Fibroblast of skin of left biceps (primary cell): ENCODE measurements around the gene IFNGR2.
"Not testable (repeated sequence)": the region's sequence is repeated elsewhere in the genome, so short reads cannot be mapped to it uniquely, and the experiment has no call there.

Source experiments
- DNase-seq, 2 experiments: peaks; one replicate each; pipeline ENCODE4 v3.0.0-alpha.2; 2013; ENCODE audit warnings: low read depth in 2 of 2

Gene IFNGR2

GRCh38 chr21:33437140-33437539 lies 33.9 kb downstream of the IFNGR2 start:
- no peak for DNase-seq

- no peak for DNase-seq
These were observed 38.6 kb downstream of the IFNGR2 start for GRCh38 chr21:33441489-33442477.

DNA sequence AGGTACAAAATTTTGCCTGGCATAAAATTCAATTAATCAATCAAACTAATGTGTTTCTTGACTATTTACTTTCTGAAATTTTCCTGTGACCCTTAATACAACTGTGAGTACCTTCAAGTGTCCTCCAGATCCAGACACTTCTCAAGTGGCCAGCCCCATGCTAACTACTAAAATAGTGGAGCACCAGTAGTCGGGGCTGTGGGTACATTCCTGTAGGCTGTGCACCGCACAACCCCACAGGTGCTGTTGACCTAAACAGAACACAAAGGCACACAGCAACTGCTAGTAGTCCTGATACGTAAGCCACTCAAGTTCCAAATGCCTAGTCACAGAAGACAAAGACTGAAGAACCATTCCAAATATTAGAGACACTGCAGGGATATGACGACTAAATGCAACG lies 40.0 kb downstream of the IFNGR2 start:
- no peak for DNase-seq

DNA sequence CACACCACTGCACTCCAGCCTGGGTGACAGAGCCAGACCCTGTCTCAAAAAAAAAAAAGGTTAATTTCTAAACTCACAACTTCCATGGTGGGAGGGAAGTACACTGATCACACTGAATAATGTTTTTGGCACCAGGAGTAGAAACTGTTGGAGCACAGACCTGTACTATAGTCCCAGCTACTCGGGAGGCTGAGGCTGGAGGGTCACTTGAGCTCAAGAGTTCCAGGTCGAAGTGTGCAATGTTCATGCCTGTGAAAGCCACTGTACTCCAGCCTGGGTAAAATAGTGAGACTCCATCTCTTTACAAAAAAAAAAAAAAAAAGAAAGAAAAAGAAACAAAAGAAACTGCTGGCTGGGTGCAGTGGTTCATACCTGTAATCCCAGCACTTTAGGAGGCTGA lies 41.3 kb downstream of the IFNGR2 start:
- no peak for DNase-seq

GRCh38 chr21:33446620-33447019 lies 43.4 kb downstream of the IFNGR2 start:
- not testable (repeated sequence) for DNase-seq

- DNase-seq, result no peak
These were observed 46.4 kb downstream of the IFNGR2 start for GRCh38 chr21:33449616-33450015.

- DNase-seq, result no peak
These were observed 48.4 kb downstream of the IFNGR2 start for GRCh38 chr21:33451634-33452071.

DNA sequence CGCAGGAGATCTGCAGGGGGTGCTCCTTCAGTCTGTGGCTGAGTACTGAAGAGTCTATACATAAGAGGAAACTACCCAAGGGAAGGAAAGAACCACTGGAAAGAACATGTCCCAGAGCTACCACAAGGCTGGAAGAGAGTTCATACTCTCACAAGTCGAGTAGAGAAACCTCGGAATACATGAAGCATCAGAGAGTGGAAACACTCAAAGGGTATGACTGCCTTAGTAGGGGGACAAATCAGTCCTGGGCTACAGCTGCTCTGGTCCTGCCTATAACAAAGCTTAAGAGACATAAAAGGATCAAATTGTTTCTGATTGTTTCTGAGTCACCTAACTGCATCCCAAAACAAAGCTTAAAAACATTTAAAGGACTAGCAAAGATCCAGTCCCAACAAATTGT lies 49.1 kb downstream of the IFNGR2 start:
- no peak for DNase-seq

GRCh38 chr21:33455686-33456446 lies 52.7 kb downstream of the IFNGR2 start:
- DNase-seq, result no peak

- no peak for DNase-seq
These were observed 55.6 kb downstream of the IFNGR2 start for GRCh38 chr21:33458861-33459260.

GRCh38 chr21:33461538-33462250 lies 58.5 kb downstream of the IFNGR2 start:
- no peak for DNase-seq

DNA sequence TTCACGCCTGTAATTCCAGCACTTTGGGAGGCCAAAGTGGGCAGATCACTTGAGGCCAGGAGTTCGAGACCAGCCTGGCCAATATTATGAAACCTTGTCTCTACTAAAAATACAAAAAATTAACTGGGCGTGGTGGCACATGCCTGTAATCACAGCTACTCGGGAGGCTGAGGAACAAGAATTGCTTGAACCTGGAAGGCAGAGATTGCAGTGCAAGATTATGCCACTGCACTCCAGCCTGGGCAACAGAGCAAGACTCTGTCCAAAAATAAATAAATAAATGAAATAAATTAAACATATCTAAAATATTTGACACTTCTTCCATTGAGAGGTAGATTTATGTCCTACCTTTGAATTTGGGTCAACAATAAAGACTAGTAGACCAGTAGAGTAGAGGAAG lies 66.0 kb downstream of the IFNGR2 start:
- not testable (repeated sequence) for DNase-seq

GRCh38 chr21:33470701-33471100 lies 67.5 kb downstream of the IFNGR2 start:
- no peak for DNase-seq

- DNase-seq, result no peak
These were observed 70.1 kb downstream of the IFNGR2 start for GRCh38 chr21:33473344-33473743.

GRCh38 chr21:33477066-33477465 lies 73.9 kb downstream of the IFNGR2 start:
- no peak for DNase-seq

DNA sequence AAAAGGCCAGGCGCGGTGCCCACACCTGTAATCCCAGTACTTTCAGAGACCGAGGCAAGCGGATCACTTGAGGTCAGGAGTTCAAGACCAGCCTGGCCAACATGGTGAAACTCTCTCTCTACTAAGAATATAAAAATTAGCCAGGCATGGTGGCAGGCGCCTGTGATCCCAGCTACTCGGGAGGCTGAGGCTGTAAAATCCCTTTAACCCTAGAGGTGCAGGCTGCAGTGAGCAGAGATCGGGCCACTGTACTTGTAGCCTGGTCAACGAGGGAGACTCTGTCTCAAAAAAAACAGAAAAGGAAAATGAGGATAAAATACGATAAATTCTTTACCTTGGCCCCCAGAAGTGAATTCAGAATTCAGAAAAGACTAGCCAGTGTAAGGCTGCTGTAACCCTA lies 75.0 kb downstream of the IFNGR2 start:
- no peak for DNase-seq

DNA sequence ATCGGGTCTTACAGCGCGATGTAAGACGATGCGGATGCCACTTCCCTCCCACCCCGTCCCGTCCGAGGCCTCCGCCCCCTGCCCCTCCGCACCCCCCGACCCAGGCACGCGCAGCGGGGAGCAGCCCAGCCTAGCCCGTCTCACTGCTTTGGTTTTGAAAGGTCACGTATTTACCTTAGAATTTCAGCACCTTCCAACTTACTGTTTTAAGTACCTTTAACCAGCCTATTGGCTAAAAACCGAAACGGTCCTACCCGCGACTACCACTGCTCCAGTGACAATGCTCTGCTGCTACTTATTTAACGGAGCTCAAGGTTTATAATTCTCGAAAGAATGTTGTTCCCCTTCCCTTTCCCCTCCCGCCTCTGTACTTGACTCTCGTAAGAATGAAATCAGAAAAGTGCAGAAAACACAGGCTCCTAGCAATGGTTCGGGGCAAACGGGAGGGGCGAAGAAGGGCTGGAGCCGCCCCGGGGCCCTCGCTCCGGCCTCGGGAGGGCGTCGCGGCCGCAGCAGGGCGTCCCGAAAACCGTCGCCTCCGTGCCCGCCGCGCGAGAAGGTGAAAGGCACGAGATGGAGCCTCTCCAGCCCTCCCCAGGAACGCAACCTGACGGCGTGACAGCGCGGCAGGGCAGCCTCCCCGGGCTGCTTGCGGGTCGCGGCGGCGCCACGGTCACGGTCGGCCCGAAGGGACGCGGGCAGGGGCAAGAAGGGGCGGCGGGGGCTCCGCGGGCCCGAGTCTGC lies 75.9 kb downstream of the IFNGR2 start:
- DNase-seq, result no peak

DNA sequence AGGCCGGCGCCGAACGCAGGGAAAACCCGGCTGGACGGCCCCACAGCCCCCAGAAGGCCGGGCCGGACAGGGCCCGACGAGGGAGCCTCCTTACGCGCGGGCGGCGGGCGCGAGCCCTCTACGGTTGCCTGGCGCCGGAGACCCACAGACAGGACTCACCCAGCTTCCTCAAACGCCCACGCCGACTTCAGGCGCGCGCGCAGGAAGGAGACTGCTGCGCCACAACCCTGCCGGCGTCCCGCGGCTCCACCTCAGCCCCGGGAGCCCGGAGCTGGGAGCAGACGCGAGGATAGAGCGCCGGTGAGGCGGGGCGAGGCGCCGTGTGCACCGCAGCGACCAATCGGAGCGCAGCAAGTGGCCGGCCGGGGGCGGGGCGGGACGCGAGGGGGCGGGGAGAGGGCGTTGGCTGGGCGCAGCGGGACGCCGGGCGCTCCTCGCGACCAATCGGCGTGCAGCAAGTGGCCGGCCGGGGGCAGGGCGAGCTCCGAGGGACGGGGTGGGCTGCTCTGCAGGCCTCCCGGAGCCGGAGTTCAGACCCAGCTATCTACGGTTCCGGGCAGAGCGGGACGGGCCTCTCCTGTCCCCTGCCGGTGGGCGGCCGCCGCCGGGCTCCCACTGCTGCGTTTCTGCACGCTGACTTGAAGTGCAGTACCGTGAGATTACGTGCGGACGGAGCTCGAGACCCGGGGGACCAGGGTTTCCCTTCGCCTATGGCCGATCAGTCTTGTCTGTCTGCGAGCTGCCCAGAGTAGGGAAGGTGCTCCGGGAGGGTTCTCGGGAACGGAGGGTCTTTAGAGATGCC lies 76.7 kb downstream of the IFNGR2 start, which contains the start of gene TMEM50B:
Gene TMEM50B, minus strand, starts transcription at position 296 of the 802 bp plus-strand sequence. CDS start 11,089 bp downstream, outside the sequence.
- DNase-seq, result peak; percentile 88 to 92

DNA sequence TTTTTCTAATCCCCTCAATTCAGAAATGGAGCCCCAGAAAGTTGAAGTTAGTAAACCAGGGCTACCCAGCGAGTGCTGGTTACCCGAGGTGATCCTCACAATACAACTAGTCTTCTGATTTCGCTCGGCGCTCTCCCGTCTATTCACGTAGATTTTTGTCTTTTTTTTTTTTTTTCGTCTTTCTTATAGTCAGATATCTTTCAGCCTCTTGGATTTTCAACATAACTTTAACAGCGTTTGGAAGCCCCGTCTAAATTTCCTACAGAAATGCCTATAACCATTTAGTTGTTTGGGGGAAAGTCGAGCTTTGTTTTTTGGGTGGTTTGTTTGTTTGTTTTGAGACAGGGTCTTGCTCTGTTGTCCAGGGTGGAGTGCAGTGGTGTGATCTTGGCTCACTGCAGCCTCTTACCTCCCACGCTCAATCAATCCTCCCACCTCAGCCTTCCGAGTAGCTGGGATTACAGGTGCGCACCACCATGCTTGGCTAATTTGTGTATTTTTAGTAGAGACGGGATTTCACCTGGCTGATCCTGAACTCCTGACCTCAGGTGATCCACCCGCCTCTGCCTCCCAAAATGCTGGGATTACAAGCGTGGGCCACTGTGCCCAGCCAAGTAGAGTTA lies 77.4 kb downstream of the IFNGR2 start:
- DNase-seq, result no peak
